ENCODE measurements around the gene HECA. TPM values are rescaled to one million over a fixed set of nuclear protein-coding genes. Genes with fewer than 3 reads are reported as not detected.

HECA gene
- total and polyA plus RNA-seq, 4 donors, result 2.3 to 11.1 (median 5.9) TPM

GRCh38 chr6:139126931-139127330 lies 7.9 kb upstream of the HECA start (continued):
- TF ChIP-seq JUND (IDR thresholded peaks at IDR 0.05) (no peak), FOXA2 (IDR thresholded peaks at IDR 0.05) (no peak), MAX (IDR thresholded peaks at IDR 0.05) (no peak), TAF1 (conservative IDR thresholded peaks at IDR 0.05) (no peak)

- Histone ChIP-seq H3K4me3 (ENCODE audit: low read depth in 1 of 3, low read length in 3 of 3) (no peak overlapping the region), H3K27ac (ENCODE audit: low read depth in 1 of 2, low read length in 2 of 2) (no peak overlapping the region), H3K27me3 (ENCODE audit: control insufficient read depth in 4 of 4, insufficient read depth in 4 of 4, low read length in 3 of 4) (no peaks in the 10 kb centered on the region), H3K36me3 (ENCODE audit: control insufficient read depth in 4 of 4, insufficient read depth in 3 of 4, low read depth in 1 of 4, low read length in 3 of 4) (no peaks in the 10 kb centered on the region), H3K4me1 (ENCODE audit: control insufficient read depth in 4 of 4, insufficient read depth in 4 of 4, low read length in 3 of 4) (no peaks in the 10 kb centered on the region), H3K9me3 (ENCODE audit: control insufficient read depth in 4 of 4, low read length in 3 of 4) (no peaks in the 10 kb centered on the region), H3K9ac (ENCODE audit: low read depth in 1 of 2, low read length in 2 of 2) (no peak overlapping the region)
- TF ChIP-seq SP1 (IDR thresholded peaks at IDR 0.05), result no peak
- WGBS, result 95% methylated on average over 1 of the region's 1 CpG
- DNase-seq (ENCODE audit: low spot score), result no peak
These were observed 5.6 kb upstream of the HECA start for GRCh38 chr6:139129284-139129683.

DNA sequence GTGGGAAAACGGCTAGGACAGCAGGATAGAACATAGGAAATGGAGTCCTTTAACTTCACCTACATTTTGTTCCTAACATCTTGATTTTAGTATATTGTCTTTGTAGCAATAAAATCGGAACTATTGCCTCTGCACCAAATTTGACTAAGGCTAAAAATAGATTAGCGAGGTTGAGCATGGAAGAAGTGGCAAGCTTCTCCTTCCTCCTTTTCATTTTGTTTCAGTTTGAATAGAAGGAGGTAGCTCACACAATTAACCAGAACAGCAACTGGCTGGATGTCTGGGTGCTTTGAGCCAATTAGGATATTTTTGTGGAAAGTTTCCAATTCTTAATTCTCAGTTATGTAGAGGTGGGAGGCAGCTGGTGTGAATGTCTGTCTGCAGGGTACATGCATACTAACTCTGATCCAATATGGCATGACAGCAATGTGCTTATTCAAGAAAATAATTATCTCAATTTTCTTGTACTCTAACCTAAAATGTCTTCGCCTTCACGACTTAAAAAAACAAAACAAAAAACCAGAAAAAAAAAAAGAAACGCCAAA lies 3.1 kb upstream of the HECA start:
- no peak for TF ChIP-seq GABPA (IDR thresholded peaks at IDR 0.05 in 1 of 2, conservative IDR thresholded peaks at IDR 0.05 in 1 of 2)
- TF ChIP-seq RAD21 (IDR thresholded peaks at IDR 0.05), result no peak
- TF ChIP-seq MAX (IDR thresholded peaks at IDR 0.05), result no peak
- no peak for TF ChIP-seq RXRA (IDR thresholded peaks at IDR 0.05)
- TF ChIP-seq JUND (IDR thresholded peaks at IDR 0.05), result no peak
- TF ChIP-seq HNF4G (IDR thresholded peaks at IDR 0.05), result no peak
- no peak for TF ChIP-seq FOXA2 (IDR thresholded peaks at IDR 0.05)
- TF ChIP-seq YY1 (IDR thresholded peaks at IDR 0.05), result no peak
- TF ChIP-seq EGR1 (IDR thresholded peaks at IDR 0.05; ENCODE audit: low read depth in 2 of 2), result no peak
- TF ChIP-seq NR2F2 (IDR thresholded peaks at IDR 0.05), result no peak
- TF ChIP-seq TAF1 (conservative IDR thresholded peaks at IDR 0.05), result no peak
- TF ChIP-seq, protein P1, sequence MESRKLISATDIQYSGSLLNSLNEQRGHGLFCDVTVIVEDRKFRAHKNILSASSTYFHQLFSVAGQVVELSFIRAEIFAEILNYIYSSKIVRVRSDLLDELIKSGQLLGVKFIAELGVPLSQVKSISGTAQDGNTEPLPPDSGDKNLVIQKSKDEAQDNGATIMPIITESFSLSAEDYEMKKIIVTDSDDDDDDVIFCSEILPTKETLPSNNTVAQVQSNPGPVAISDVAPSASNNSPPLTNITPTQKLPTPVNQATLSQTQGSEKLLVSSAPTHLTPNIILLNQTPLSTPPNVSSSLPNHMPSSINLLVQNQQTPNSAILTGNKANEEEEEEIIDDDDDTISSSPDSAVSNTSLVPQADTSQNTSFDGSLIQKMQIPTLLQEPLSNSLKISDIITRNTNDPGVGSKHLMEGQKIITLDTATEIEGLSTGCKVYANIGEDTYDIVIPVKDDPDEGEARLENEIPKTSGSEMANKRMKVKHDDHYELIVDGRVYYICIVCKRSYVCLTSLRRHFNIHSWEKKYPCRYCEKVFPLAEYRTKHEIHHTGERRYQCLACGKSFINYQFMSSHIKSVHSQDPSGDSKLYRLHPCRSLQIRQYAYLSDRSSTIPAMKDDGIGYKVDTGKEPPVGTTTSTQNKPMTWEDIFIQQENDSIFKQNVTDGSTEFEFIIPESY (IDR thresholded peaks at IDR 0.05), result no peak
- TF ChIP-seq, protein P2, sequence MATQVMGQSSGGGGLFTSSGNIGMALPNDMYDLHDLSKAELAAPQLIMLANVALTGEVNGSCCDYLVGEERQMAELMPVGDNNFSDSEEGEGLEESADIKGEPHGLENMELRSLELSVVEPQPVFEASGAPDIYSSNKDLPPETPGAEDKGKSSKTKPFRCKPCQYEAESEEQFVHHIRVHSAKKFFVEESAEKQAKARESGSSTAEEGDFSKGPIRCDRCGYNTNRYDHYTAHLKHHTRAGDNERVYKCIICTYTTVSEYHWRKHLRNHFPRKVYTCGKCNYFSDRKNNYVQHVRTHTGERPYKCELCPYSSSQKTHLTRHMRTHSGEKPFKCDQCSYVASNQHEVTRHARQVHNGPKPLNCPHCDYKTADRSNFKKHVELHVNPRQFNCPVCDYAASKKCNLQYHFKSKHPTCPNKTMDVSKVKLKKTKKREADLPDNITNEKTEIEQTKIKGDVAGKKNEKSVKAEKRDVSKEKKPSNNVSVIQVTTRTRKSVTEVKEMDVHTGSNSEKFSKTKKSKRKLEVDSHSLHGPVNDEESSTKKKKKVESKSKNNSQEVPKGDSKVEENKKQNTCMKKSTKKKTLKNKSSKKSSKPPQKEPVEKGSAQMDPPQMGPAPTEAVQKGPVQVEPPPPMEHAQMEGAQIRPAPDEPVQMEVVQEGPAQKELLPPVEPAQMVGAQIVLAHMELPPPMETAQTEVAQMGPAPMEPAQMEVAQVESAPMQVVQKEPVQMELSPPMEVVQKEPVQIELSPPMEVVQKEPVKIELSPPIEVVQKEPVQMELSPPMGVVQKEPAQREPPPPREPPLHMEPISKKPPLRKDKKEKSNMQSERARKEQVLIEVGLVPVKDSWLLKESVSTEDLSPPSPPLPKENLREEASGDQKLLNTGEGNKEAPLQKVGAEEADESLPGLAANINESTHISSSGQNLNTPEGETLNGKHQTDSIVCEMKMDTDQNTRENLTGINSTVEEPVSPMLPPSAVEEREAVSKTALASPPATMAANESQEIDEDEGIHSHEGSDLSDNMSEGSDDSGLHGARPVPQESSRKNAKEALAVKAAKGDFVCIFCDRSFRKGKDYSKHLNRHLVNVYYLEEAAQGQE (IDR thresholded peaks at IDR 0.05), result no peak
- no peak for TF ChIP-seq SP1 (IDR thresholded peaks at IDR 0.05)
- no peak for TF ChIP-seq FOXA1 (IDR thresholded peaks at IDR 0.05)
- TF ChIP-seq ATF3 (IDR thresholded peaks at IDR 0.05), result no peak
- TF ChIP-seq CTCF (IDR thresholded peaks at IDR 0.05; ENCODE audit: low read depth, low read length, missing input control), result no peak
- no peak for TF ChIP-seq HNF4A (conservative IDR thresholded peaks at IDR 0.05)
- 68% methylated on average over 6 of the region's 6 CpGs for WGBS
- Histone ChIP-seq H3K9me3 (ENCODE audit: control insufficient read depth in 4 of 4, low read length in 3 of 4) (no peaks in the 10 kb centered on the region), H3K9ac (ENCODE audit: low read depth in 1 of 2, low read length in 2 of 2) (no peak overlapping the region), H3K4me1 (ENCODE audit: control insufficient read depth in 4 of 4, insufficient read depth in 4 of 4, low read length in 3 of 4) (peaks cover 0 to 6% (median 2%) of the 10 kb centered on the region in 4 donors), H3K27ac (ENCODE audit: low read depth in 1 of 2, low read length in 2 of 2) (no peak overlapping the region), H3K36me3 (ENCODE audit: control insufficient read depth in 4 of 4, insufficient read depth in 3 of 4, low read depth in 1 of 4, low read length in 3 of 4) (no peaks in the 10 kb centered on the region), H3K4me3 (ENCODE audit: low read depth in 1 of 3, low read length in 3 of 3) (no peak overlapping the region), H3K27me3 (ENCODE audit: control insufficient read depth in 4 of 4, insufficient read depth in 4 of 4, low read length in 3 of 4) (no peaks in the 10 kb centered on the region)
- DNase-seq (ENCODE audit: low spot score), result no peak
